Naive B cell (primary cell): Measurements from ENCODE around the gene SSH2. TPM values are rescaled to one million over a fixed set of nuclear protein-coding genes. Genes with fewer than 3 reads are reported as not detected.
"Not testable (repeated sequence)": the region's sequence is repeated elsewhere in the genome, so short reads cannot be mapped to it uniquely, and the experiment has no call there.

Experiments
- ATAC-seq, 2 donors: fragments of 150-1000 bp; cut with Tn5 transposase; 2 replicates each; pipeline ENCODE4 v1.10.0; 2021; ENCODE audit warnings: low read depth in 2 of 2, mild to moderate bottlenecking in 2 of 2, moderate library complexity in 2 of 2
- DNase-seq: peaks from one replicate; pipeline ENCODE4 v3.0.0; 2022
- H3K27ac Mint-ChIP-seq, 6 donors: one replicate each; pipeline ENCODE4 v1.8.0; 2020 to 2022; ENCODE audit warnings: mild to moderate bottlenecking in 6 of 6, mixed read lengths in 6 of 6, moderate library complexity in 5 of 6, inconsistent platforms in 2 of 6
- H3K27me3 Mint-ChIP-seq, 3 donors: one replicate each; pipeline ENCODE4 v1.8.0; 2021 to 2022; ENCODE audit warnings: mixed read lengths in 3 of 3, mild to moderate bottlenecking in 1 of 3
- H3K36me3 Mint-ChIP-seq, 2 donors: one replicate each; pipeline ENCODE4 v1.8.0; 2020 to 2022; ENCODE audit warnings: mixed read lengths in 2 of 2, inconsistent platforms in 1 of 2, mild to moderate bottlenecking in 1 of 2
- H3K4me1 Mint-ChIP-seq, 3 donors: one replicate each; pipeline ENCODE4 v1.8.0; 2020 to 2022; ENCODE audit warnings: mixed read lengths in 3 of 3, inconsistent platforms in 1 of 3, mild to moderate bottlenecking in 1 of 3, moderate library complexity in 1 of 3
- H3K4me3 Mint-ChIP-seq, 8 donors: one replicate each; pipeline ENCODE4 v1.8.0; 2020 to 2022; ENCODE audit warnings: mild to moderate bottlenecking in 8 of 8, mixed read lengths in 8 of 8, moderate library complexity in 8 of 8, inconsistent platforms in 2 of 8
- H3K9me3 Mint-ChIP-seq, 7 donors: one replicate each; pipeline ENCODE4 v1.8.0; 2020 to 2022; ENCODE audit warnings: mixed read lengths in 7 of 7, mild to moderate bottlenecking in 5 of 7, inconsistent platforms in 2 of 7, moderate library complexity in 1 of 7
- polyA plus RNA-seq, 6 donors: library from polyadenylated mRNA; unstranded; fragments of 300-500 nt; fragmentation: Illumina TruSeq; gene quantifications; one replicate each; pipeline ENCODE4 v1.2.3, GENCODE V29; 2021; ENCODE audit warnings: low read depth in 6 of 6

Gene SSH2
- polyA plus RNA-seq, 6 donors from 2014 or later = 46.3 to 96.7 (median 65.5) TPM

- peak overlapping the region in 3 of 6 donors; percentile 27 to 87 (median 53) for H3K27ac Mint-ChIP-seq
- peaks cover 3 to 10% (median 4%) of the 10 kb centered on the region in 3 donors for H3K4me1 Mint-ChIP-seq
- H3K4me3 Mint-ChIP-seq = no peak overlapping the region
- DNase-seq (no peak), ATAC-seq (no peak)
- no peaks in the 10 kb centered on the region for H3K27me3 Mint-ChIP-seq
- H3K9me3 Mint-ChIP-seq = no peaks in the 10 kb centered on the region
- peaks cover 20 to 27% of the 10 kb centered on the region in 2 donors for H3K36me3 Mint-ChIP-seq
Measured at GRCh38 chr17:29659155-29659554, 270.9 kb downstream of the SSH2 start.

- no peak for DNase-seq
- Mint-ChIP-seq H3K4me1 (no peaks in the 10 kb centered on the region), H3K27me3 (no peaks in the 10 kb centered on the region), H3K27ac (peak overlapping the region in 1 of 6 donors; percentile 5), H3K9me3 (no peaks in the 10 kb centered on the region), H3K4me3 (no peak overlapping the region), H3K36me3 (peaks cover 9 to 23% of the 10 kb centered on the region in 2 donors)
- no peak for ATAC-seq
Measured at GRCh38 chr17:29655323-29655722, 274.7 kb downstream of the SSH2 start.

- H3K4me3 Mint-ChIP-seq = no peak overlapping the region
- no peaks in the 10 kb centered on the region for H3K4me1 Mint-ChIP-seq
- peaks cover 17 to 34% of the 10 kb centered on the region in 2 donors for H3K36me3 Mint-ChIP-seq
- no peak overlapping the region for H3K27ac Mint-ChIP-seq
- ATAC-seq (no peak), DNase-seq (no peak)
- H3K9me3 Mint-ChIP-seq = no peaks in the 10 kb centered on the region
- no peaks in the 10 kb centered on the region for H3K27me3 Mint-ChIP-seq
Measured at GRCh38 chr17:29653995-29654714, 275.9 kb downstream of the SSH2 start.

GRCh38 chr17:29652976-29653375 lies 277.1 kb downstream of the SSH2 start:
- Mint-ChIP-seq H3K4me3 (no peak overlapping the region), H3K9me3 (no peaks in the 10 kb centered on the region), H3K36me3 (peaks cover 17 to 29% of the 10 kb centered on the region in 2 donors), H3K27me3 (no peaks in the 10 kb centered on the region), H3K27ac (no peak overlapping the region), H3K4me1 (no peaks in the 10 kb centered on the region)
- DNase-seq (no peak), ATAC-seq (no peak)

- not testable (repeated sequence) for H3K4me1 Mint-ChIP-seq, ATAC-seq, H3K9me3 Mint-ChIP-seq, H3K4me3 Mint-ChIP-seq, H3K27me3 Mint-ChIP-seq, DNase-seq
- Mint-ChIP-seq H3K36me3 (peaks cover 17 to 29% of the 10 kb centered on the region in 2 donors), H3K27ac (peak overlapping the region in 1 of 6 donors; percentile 54)
Measured at GRCh38 chr17:29651913-29652312, 278.1 kb downstream of the SSH2 start.

GRCh38 chr17:29650396-29650795 lies 279.6 kb downstream of the SSH2 start:
- Mint-ChIP-seq H3K27me3 (no peaks in the 10 kb centered on the region), H3K4me1 (no peaks in the 10 kb centered on the region), H3K4me3 (no peak overlapping the region), H3K27ac (peak overlapping the region in 4 of 6 donors; percentile 2 to 61 (median 44)), H3K36me3 (peaks cover 13 to 25% of the 10 kb centered on the region in 2 donors), H3K9me3 (no peaks in the 10 kb centered on the region)
- DNase-seq (no peak), ATAC-seq (no peak)

- DNase-seq = no peak
- Mint-ChIP-seq H3K4me3 (no peak overlapping the region), H3K27me3 (no peaks in the 10 kb centered on the region), H3K27ac (peak overlapping the region in 3 of 6 donors; percentile 23 to 49 (median 24)), H3K36me3 (peaks cover 9 to 30% of the 10 kb centered on the region in 2 donors), H3K9me3 (no peaks in the 10 kb centered on the region), H3K4me1 (peaks cover 0 to 5% (median 4%) of the 10 kb centered on the region in 3 donors)
- ATAC-seq = no peak
Measured at GRCh38 chr17:29649359-29649758, 280.7 kb downstream of the SSH2 start.

- Mint-ChIP-seq H3K27ac (peak overlapping the region in 2 of 6 donors; percentile 74 to 85), H3K27me3 (no peaks in the 10 kb centered on the region), H3K4me3 (peak overlapping the region in 1 of 8 donors; percentile 42), H3K36me3 (peaks cover 9 to 28% of the 10 kb centered on the region in 2 donors), H3K9me3 (no peaks in the 10 kb centered on the region), H3K4me1 (peaks cover 0 to 5% (median 4%) of the 10 kb centered on the region in 3 donors)
- ATAC-seq (no peak), DNase-seq (no peak)
Measured at GRCh38 chr17:29648005-29648404, 282.0 kb downstream of the SSH2 start.

GRCh38 chr17:29645515-29646051 lies 284.4 kb downstream of the SSH2 start:
- Mint-ChIP-seq H3K9me3 (no peaks in the 10 kb centered on the region), H3K27ac (peak overlapping the region in 4 of 6 donors; percentile 41 to 75 (median 60)), H3K4me1 (peaks cover 7 to 20% (median 8%) of the 10 kb centered on the region in 3 donors), H3K27me3 (no peaks in the 10 kb centered on the region), H3K4me3 (no peak overlapping the region), H3K36me3 (peaks cover 9 to 25% of the 10 kb centered on the region in 2 donors)
- ATAC-seq (no peak), DNase-seq (no peak)

GRCh38 chr17:29643817-29644160 lies 286.2 kb downstream of the SSH2 start:
- DNase-seq (no peak), ATAC-seq (no peak)
- Mint-ChIP-seq H3K4me3 (no peak overlapping the region), H3K27ac (peak overlapping the region in 4 of 6 donors; percentile 49 to 93 (median 66)), H3K36me3 (peaks cover 0 to 11% of the 10 kb centered on the region in 2 donors), H3K27me3 (no peaks in the 10 kb centered on the region), H3K4me1 (peaks cover 16 to 37% (median 21%) of the 10 kb centered on the region in 3 donors), H3K9me3 (no peaks in the 10 kb centered on the region)

- H3K27me3 Mint-ChIP-seq = no peaks in the 10 kb centered on the region
- DNase-seq (no peak), ATAC-seq (no peak)
- H3K27ac Mint-ChIP-seq = peak overlapping the region in 4 of 6 donors; percentile 19 to 78 (median 54)
- H3K4me3 Mint-ChIP-seq = peak overlapping the region in 2 of 8 donors; percentile 4 to 22
- H3K4me1 Mint-ChIP-seq = peaks cover 16 to 37% (median 21%) of the 10 kb centered on the region in 3 donors
- no peaks in the 10 kb centered on the region for H3K9me3 Mint-ChIP-seq
- H3K36me3 Mint-ChIP-seq = peaks cover 0 to 11% of the 10 kb centered on the region in 2 donors
Measured at GRCh38 chr17:29642171-29642611, 287.8 kb downstream of the SSH2 start.

- no peaks in the 10 kb centered on the region for H3K9me3 Mint-ChIP-seq
- H3K36me3 Mint-ChIP-seq = peaks cover 0 to 18% of the 10 kb centered on the region in 2 donors
- no peaks in the 10 kb centered on the region for H3K27me3 Mint-ChIP-seq
- no peak overlapping the region for H3K4me3 Mint-ChIP-seq
- ATAC-seq (no peak), DNase-seq (no peak)
- peaks cover 16 to 43% (median 21%) of the 10 kb centered on the region in 3 donors for H3K4me1 Mint-ChIP-seq
- peak overlapping the region in 4 of 6 donors; percentile 59 to 79 (median 68) for H3K27ac Mint-ChIP-seq
Measured at GRCh38 chr17:29640981-29641642, 288.9 kb downstream of the SSH2 start.

- Mint-ChIP-seq H3K27me3 (no peaks in the 10 kb centered on the region), H3K4me1 (peaks cover 16 to 46% (median 21%) of the 10 kb centered on the region in 3 donors), H3K9me3 (no peaks in the 10 kb centered on the region), H3K27ac (peak overlapping the region; percentile 43 to 80 (median 60)), H3K36me3 (peaks cover 0 to 15% of the 10 kb centered on the region in 2 donors), H3K4me3 (no peak overlapping the region)
- no peak for DNase-seq
- ATAC-seq = no peak
Measured at GRCh38 chr17:29640413-29640812, 289.6 kb downstream of the SSH2 start.
